GM18507 (cell line): Measurements from ENCODE around the gene UBE3A.

Experiments
- DNase-seq: peaks from one replicate; pipeline ENCODE4 v3.0.0; 2011; ENCODE audit warnings: low read depth; ENCODE audit not compliant: insufficient read length; ENCODE audit errors: extremely low spot score
- FAIRE-seq: peaks from 2 replicates; lab custom pipeline; 2011; peaks lifted over from hg19 to GRCh38; lab: Jason Lieb, UNC

The UBE3A gene

DNA sequence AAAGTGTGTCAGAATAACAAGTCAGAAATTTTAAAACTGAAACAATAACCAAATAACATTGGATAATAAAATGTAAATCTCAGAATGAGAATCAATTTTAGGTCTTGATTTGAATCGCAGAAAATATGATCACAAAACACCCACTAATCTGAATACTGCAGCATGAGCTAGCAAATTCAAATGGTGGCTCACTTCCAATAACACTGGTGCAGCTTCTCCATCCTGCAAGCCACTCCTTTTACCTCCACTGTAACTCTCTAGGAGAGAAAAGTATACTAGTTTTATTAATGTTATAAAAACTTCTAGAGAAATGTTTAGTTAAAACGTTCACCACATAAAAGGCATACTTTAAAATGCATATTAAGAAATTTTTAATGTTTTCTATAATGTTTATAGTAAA lies 30.4 kb downstream of the UBE3A start:
- no peak for FAIRE-seq
- no peak for DNase-seq

DNA sequence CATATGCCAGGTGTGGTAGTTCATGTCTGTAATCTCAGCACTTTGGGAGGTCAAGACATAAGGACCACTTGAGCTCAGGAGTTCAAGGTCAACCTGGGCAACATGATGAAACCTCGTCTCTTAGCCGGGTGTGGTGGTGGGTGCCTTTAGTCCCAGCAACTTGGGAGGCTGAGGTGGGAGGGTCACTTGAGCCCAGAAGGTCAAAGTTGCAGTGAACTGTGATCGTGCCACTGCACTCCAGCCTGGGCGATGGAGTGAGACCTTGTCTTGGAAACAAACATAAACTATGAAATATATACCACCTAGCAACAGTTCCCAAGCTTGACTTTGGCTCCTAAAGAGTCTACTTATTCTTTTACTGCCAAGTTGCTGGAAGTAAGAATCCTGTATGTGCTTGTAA lies 30.9 kb downstream of the UBE3A start:
- DNase-seq (no peak), FAIRE-seq (no peak)

DNA sequence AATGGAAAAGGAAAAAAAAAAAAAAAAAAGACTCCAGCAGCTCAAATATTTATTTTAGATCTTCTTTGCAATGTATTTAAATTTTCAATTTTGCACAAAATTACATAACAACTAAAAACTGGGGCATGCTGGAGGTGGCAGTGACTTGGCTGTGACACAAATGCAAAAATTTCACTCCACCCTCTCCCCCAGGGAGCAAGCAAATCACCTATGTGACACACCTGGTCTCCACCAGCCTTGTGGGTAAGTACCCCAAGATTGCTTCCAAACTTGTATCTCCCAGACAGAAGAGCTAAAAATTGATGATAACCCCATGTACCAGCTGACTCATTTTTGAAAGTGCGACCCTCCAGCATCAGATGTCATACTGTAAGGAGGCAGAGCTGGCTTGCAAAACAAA lies 32.0 kb downstream of the UBE3A start:
- FAIRE-seq, result no peak

DNA sequence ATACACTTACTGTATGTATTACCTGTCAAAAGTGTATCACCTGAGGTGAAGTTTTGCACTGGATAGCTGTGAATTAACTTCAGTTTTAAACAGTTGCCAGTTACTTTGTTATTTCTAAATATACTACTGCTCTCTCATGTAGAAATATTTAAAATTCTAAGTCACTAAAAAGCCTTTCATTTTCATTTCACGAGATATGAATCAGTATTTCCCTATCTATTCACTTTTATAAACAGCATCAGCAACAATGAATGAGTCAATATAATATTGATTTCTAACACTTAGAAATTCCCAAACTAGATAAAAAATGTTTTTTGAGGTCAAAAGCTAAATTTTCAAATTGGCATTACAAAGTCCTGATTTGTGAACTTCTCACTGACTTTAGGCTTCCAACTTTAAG lies 32.6 kb downstream of the UBE3A start:
- DNase-seq (no peak), FAIRE-seq (no peak)

More for the DNA sequence above, 32.0 kb downstream of the UBE3A start:
- no peak for DNase-seq

DNA sequence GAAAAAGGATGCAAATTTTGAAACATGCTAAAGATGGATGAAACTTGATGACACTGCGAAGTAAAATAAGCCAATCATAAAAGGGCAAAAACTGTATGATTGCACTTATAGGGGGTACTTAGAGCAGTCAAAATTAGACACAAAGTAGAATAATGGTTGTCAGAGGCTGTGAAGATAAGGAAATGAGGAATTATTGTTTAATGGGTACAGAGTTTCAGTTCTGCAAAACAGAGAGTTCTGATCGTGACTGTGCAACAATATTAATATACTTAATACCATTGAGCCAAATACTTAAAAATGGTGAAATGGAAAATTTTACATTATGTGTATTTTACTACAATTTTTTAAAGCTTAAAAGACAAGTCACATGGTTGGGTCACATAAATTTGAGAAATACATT lies 35.1 kb downstream of the UBE3A start:
- DNase-seq (no peak), FAIRE-seq (no peak)

DNA sequence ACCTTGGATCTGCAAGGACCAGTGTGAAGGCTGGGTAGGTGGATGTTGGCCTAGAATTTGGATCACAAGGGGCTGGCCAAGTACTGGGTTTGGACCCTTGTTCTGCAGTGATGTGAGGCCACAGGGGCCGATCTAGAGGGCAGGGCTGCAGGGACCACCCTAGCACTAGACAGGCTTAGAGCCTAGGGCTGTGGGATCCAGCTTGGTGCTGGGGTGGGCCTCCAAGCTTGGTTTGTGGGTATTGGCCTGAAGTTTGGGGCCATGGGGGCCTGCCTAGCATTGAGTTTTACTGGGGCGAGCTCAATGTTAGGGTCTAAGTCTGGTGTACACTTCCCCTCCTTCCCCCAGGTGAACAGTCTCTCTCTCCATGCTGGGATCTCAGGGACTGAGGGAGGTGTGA lies 36.5 kb downstream of the UBE3A start:
- FAIRE-seq, result no peak
- DNase-seq, result no peak

GRCh38 chr15:25401501-25401900 lies 37.3 kb downstream of the UBE3A start:
- FAIRE-seq, result no peak
- DNase-seq, result no peak

- DNase-seq (no peak), FAIRE-seq (no peak)
These were observed 41.7 kb downstream of the UBE3A start for GRCh38 chr15:25397100-25397499.

- FAIRE-seq (no peak), DNase-seq (no peak)
These were observed 43.9 kb downstream of the UBE3A start for GRCh38 chr15:25394898-25395297.

- DNase-seq (no peak), FAIRE-seq (no peak)
These were observed 46.0 kb downstream of the UBE3A start for GRCh38 chr15:25392806-25393205.

DNA sequence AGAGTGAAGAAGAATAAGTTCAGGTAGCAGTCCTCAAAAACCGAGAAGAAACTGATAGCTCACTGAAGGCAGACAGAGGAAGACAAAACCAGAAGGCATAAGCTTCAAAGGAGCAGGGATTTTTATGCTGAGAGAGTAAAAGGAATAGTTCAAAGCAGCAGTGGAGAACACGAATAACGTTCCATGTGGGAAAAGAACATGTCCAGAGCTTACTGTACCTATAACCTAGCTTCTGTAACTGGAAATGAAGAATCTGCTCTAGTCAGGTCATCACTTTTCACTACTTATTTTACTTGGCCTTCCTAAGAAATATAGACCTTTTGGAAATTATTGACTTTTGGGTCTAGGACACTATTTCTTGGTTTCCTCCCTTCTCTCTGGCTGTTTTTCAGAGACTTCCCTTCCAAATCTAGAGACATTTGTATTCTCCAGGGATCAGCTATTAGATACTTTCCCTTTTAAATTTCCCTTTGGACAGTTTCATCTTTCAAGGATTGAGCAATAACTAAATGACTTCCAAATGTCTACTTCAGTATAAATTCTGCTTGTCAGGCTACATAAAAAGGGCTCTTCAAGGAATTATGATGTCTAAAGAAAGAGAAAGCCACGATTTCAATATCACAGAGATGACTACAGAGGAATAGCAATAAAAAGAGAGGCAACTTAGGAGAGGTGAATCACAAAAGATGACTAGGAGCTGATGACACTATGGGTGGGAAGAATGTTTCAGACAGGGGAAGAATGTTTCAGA lies 46.7 kb downstream of the UBE3A start:
- DNase-seq (no peak), FAIRE-seq (no peak)

GRCh38 chr15:25385986-25386385 lies 52.8 kb downstream of the UBE3A start:
- FAIRE-seq, result no peak
- no peak for DNase-seq

GRCh38 chr15:25381579-25381978 lies 57.2 kb downstream of the UBE3A start:
- FAIRE-seq (peak; percentile 33), DNase-seq (no peak)

- DNase-seq (no peak), FAIRE-seq (no peak)
These were observed 60.3 kb downstream of the UBE3A start for GRCh38 chr15:25378501-25378901.

DNA sequence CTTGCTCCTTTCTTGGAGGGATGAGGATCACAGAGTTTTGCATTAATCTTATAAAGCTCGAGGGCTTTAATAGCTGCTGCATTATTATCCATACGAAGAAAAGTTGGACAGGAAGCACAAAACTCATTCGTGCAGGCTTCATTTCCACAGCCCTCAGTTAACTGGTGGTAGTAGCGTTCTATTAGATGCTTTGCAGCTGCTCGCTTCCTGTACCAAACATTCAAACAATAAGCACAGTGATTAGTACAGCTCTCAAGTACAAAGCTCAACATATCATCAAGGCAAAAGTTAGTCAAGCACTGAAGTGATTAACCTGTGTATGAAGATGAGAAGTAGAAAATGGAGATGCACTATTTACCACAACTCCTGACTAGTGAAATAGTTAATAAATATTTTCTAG lies 63.3 kb downstream of the UBE3A start:
- DNase-seq (no peak), FAIRE-seq (no peak)

DNA sequence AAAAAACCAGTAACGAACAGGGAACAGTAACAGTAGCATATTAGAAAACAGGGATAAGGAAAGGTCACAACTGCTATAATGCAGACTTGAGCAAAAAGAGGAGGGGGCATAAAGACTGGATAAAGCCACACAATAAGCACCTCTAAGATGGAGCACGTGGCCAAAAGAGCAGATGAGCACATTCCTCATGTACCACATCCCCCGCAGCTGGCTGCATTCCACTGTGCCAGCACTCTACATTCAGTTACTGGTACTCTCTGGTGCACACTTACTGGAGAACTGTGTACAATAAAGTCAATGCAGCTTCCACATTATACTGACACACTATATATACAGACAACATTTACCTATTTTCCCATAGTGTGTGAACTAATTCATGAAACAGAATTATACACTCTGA lies 64.7 kb downstream of the UBE3A start:
- no peak for DNase-seq
- no peak for FAIRE-seq

DNA sequence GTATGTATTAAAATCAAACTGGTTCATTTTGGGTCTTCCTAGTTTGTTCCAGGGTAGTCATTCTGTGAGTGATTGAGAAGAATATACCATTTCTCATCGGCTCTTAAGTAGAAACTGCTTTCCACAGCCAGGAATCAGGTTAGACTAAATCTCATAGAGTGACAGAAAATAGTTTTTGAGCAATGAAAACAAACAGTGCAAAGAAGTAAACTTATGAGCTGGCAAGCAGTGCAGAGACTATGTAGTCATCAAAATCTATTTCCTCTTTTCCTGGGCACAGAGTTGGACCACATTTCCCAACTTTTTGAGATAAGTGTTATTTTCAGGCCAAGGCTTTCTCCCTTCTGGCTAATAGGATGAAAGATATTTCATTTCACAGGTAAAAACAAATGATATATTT lies 66.5 kb downstream of the UBE3A start:
- DNase-seq, result no peak
- no peak for FAIRE-seq

DNA sequence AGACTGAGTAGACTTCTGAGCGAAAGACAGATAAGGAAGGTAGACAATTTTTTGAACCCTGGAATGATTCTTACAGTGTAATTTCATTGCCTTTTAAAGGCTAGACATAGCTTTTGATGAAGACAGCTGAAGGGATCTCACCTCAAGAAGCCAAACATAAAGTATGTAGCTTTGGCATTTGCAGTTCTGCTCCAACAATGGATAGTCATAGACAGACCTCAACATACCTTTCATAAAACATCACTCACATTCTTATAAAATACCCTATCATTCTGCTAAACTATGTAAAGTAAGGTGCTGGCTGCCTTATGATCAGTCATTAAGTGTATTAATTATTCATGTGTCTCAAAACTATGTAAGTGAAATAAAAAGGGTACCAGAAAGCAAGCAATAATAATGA lies 70.0 kb downstream of the UBE3A start:
- FAIRE-seq (no peak), DNase-seq (no peak)

DNA sequence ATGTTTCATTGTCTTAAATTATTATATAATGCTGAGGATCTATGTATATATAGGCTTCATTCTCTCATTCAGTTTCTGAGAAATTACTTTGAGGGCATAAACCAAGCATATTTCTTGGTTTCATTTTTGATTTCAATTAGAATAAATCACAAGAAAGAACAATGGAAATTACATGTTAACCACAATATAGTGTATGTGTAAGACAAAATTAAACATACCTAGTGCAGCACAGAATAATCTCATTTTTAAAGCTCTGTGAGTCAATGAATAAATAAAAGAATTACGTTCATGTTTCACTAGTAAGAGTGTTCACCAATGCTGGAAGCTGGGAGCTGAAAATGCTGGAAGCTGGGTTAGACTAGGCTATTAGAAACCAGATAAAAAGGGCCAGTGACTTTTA lies 72.8 kb downstream of the UBE3A start:
- DNase-seq, result no peak
- no peak for FAIRE-seq

DNA sequence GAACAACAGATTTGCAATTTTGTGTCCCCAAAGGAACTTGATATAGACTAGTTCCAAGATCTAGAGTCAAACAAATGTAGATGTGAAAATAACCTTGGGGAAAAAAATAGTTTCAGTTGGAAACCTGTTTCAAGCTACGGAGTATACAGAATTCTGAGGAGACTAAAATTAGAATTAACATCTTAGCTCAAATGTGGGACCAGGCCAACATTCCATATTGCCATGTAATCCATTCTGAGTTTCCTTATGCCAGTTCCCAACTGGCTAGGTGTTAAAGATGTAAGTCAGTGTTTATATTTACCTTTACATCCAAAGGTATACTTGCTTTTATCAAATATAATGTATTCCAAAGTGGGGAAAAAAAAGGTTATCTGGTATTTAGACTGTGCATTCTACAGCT lies 76.3 kb downstream of the UBE3A start:
- DNase-seq (no peak), FAIRE-seq (no peak)

DNA sequence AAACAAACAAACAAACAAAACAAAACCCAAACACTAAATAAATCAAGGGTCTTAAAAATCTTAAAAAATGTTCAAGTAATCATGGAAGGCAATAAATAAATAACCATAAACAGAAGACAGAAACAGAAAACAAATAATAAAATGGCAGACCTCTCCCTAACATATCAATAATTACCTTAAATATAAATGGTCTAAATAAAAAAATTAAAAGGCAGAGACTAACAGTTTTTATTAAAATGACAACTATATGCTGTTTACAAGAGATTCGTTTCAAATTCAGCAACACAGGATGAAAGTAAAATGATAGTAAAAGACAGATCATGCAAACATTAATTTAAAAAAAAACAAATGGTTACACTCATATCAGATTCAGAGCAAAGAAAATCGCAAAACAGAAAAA lies 91.1 kb downstream of the UBE3A start:
- FAIRE-seq (no peak), DNase-seq (no peak)

DNA sequence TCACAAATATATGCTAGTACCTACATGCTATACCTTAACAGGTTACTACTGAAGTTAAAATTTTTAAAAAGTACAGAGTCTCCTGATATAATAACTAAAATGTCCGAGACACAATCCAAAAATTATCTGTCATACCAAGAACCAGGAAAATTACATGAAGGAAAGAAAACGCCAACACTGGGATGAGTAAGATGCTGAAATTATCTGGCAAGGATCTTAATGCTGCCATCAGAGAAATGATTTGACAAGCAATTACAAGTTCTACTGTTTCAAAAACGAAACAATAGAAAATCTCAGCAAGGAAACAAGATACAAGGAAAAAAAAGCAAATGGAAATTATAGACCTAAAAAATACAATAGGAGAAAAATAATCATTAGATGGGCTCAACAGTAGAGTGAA lies 92.5 kb downstream of the UBE3A start:
- DNase-seq (no peak), FAIRE-seq (no peak)
